Gastroesophageal sphincter (tissue), 4 donors: Measurements from ENCODE around the gene USP24. TPM values are rescaled to one million over a fixed set of nuclear protein-coding genes. Genes with fewer than 3 reads are reported as not detected.
"Not testable (repeated sequence)": the region's sequence is repeated elsewhere in the genome, so short reads cannot be mapped to it uniquely, and the experiment has no call there.

Experiments
- ATAC-seq: fragments of 150-250 bp; one replicate; pipeline ENCODE4 v1.9.1; 2016; ENCODE audit warnings: mild to moderate bottlenecking, moderate library complexity
- H3K27ac ChIP-seq, 4 donors: fragments of 200-600 bp; sonication (generic) in 3 of 4; 1 replicate in 3 of 4; 2 replicates in 1 of 4; pipeline ENCODE4 v1.5.1; 2016 to 2019
- H3K27me3 ChIP-seq: fragments of 200-600 bp; sonication (generic); one replicate; pipeline ENCODE4 v1.5.1; 2019
- H3K36me3 ChIP-seq, 2 donors: fragments of 200-600 bp; sonication (generic); one replicate each; pipeline ENCODE4 v1.5.1; 2019; ENCODE audit warnings: control low read depth in 1 of 2
- H3K4me1 ChIP-seq, 3 donors: fragments of 200-600 bp; sonication (generic); 1 replicate in 2 of 3; 2 replicates in 1 of 3; pipeline ENCODE4 v1.5.1; 2016 to 2019; ENCODE audit warnings: control low read depth in 2 of 3
- H3K4me3 ChIP-seq, 2 donors: fragments of 200-600 bp; sonication (generic); one replicate each; pipeline ENCODE4 v1.5.1; 2019; ENCODE audit warnings: mild to moderate bottlenecking in 1 of 2, moderate library complexity in 1 of 2
- H3K9me3 ChIP-seq, 3 donors: fragments of 200-600 bp; sonication (generic); one replicate each; pipeline ENCODE4 v1.5.1; 2017 to 2019; ENCODE audit warnings: control low read depth in 2 of 3
- CTCF ChIP-seq, 4 experiments: fragments of 200-600 bp in 2 of 4; fragments of 450-650 bp in 2 of 4; sonication (generic) in 1 of 4; IDR thresholded peaks; one replicate each; pipeline ENCODE4 v1.5.1; 2017 to 2019; ENCODE audit warnings: antibody characterized with exemption in 4 of 4, mild to moderate bottlenecking in 2 of 4, moderate library complexity in 2 of 4
- EP300 ChIP-seq: sonication (generic); formaldehyde crosslinking; IDR thresholded peaks from one replicate; pipeline ENCODE4 v1.6.1; 2017; ENCODE audit warnings: antibody characterized with exemption, mild to moderate bottlenecking
- POLR2A ChIP-seq, 2 donors: fragments of 450-650 bp; IDR thresholded peaks; one replicate each; pipeline ENCODE4 v1.6.1; 2017; ENCODE audit warnings: antibody characterized with exemption in 2 of 2, mild to moderate bottlenecking in 2 of 2, moderate library complexity in 1 of 2
- POLR2AphosphoS5 ChIP-seq: sonication (generic); formaldehyde crosslinking; IDR thresholded peaks from one replicate; pipeline ENCODE4 v1.6.1; 2017; ENCODE audit warnings: antibody characterized with exemption
- whole genome bisulfite sequencing, 2 donors: methylation state at CpG; one replicate each; pipeline ENCODE4 v1.1.5; 2018; ENCODE audit warnings: low coverage in 1 of 2; 5-methylcytosine and 5-hydroxymethylcytosine counted together
- total RNA-seq, 4 donors: library from RNA; depleted of rRNA; stranded (reverse); fragments of >200 nt; gene quantifications; one replicate each; pipeline ENCODE4 v1.1.0, GENCODE V29; 2016

USP24 gene
- total RNA-seq, 4 donors from 2014 or later: 36.8 to 54.8 (median 45.5) TPM

GRCh38 chr1:55117941-55118340, 97.2 kb downstream of the USP24 start:
- Histone ChIP-seq H3K36me3 (peaks cover 6 to 97% of the 10 kb centered on the region in 2 donors), H3K27ac (no peak overlapping the region)
- ATAC-seq: no peak

GRCh38 chr1:55109005-55109404, 106.2 kb downstream of the USP24 start:
- not testable (repeated sequence) for H3K4me3 ChIP-seq, H3K27me3 ChIP-seq, H3K9me3 ChIP-seq, ATAC-seq, H3K27ac ChIP-seq, H3K4me1 ChIP-seq
- 96 to 98% methylated on average over 10 to 13 of the region's 14 CpGs for WGBS, 2 donors
- H3K36me3 ChIP-seq: peaks cover 4 to 100% of the 10 kb centered on the region in 2 donors

More at GRCh38 chr1:55117941-55118340, 97.2 kb downstream of the USP24 start:
- Histone ChIP-seq H3K9me3 (no peaks in the 10 kb centered on the region), H3K27me3 (no peaks in the 10 kb centered on the region), H3K4me3 (no peak overlapping the region), H3K4me1 (no peaks in the 10 kb centered on the region)
- no peak for TF ChIP-seq EP300
- TF ChIP-seq CTCF (IDR thresholded peaks at IDR 0.05): no peak

- no peak for TF ChIP-seq CTCF (IDR thresholded peaks at IDR 0.05)
- no peak for TF ChIP-seq POLR2AphosphoS5
- TF ChIP-seq POLR2A (IDR thresholded peaks at IDR 0.05): no peak
- no peak for ATAC-seq
- Histone ChIP-seq H3K27ac (no peak overlapping the region), H3K4me3 (no peak overlapping the region), H3K4me1 (no peaks in the 10 kb centered on the region), H3K36me3 (peaks cover 4 to 100% of the 10 kb centered on the region in 2 donors), H3K9me3 (no peaks in the 10 kb centered on the region), H3K27me3 (no peaks in the 10 kb centered on the region)
- WGBS, 2 donors: 44 to 61% methylated on average over 6 of the region's 6 CpGs
Measured at GRCh38 chr1:55107101-55107500, 108.1 kb downstream of the USP24 start.

- Histone ChIP-seq H3K27ac (no peak overlapping the region), H3K4me1 (no peaks in the 10 kb centered on the region), H3K36me3 (peaks cover 10 to 99% of the 10 kb centered on the region in 2 donors), H3K4me3 (no peak overlapping the region), H3K27me3 (no peaks in the 10 kb centered on the region), H3K9me3 (no peaks in the 10 kb centered on the region)
- no peak for ATAC-seq
- 88 to 97% methylated on average over 2 of the region's 2 CpGs for WGBS, 2 donors
- no peak for TF ChIP-seq POLR2A (IDR thresholded peaks at IDR 0.05)
- no peak for TF ChIP-seq POLR2AphosphoS5
Measured at GRCh38 chr1:55103891-55104290, 111.3 kb downstream of the USP24 start.

GRCh38 chr1:55095095-55095494, 120.1 kb downstream of the USP24 start:
- Histone ChIP-seq H3K27ac (no peak overlapping the region), H3K27me3 (no peaks in the 10 kb centered on the region), H3K4me3 (no peak overlapping the region), H3K36me3 (peaks cover 10 to 100% of the 10 kb centered on the region in 2 donors), H3K4me1 (no peaks in the 10 kb centered on the region), H3K9me3 (no peaks in the 10 kb centered on the region)
- TF ChIP-seq POLR2AphosphoS5: no peak
- TF ChIP-seq POLR2A (IDR thresholded peaks at IDR 0.05): no peak
- TF ChIP-seq EP300: no peak
- TF ChIP-seq CTCF (IDR thresholded peaks at IDR 0.05): no peak
- 84 to 93% methylated on average over 5 of the region's 5 CpGs for WGBS, 2 donors
- no peak for ATAC-seq

- Histone ChIP-seq H3K4me3 (no peak overlapping the region), H3K27me3 (no peaks in the 10 kb centered on the region), H3K9me3 (no peaks in the 10 kb centered on the region), H3K36me3 (peaks cover 7 to 100% of the 10 kb centered on the region in 2 donors), H3K4me1 (no peaks in the 10 kb centered on the region), H3K27ac (no peak overlapping the region)
- ATAC-seq: no peak
- TF ChIP-seq CTCF (IDR thresholded peaks at IDR 0.05) (no peak), POLR2AphosphoS5 (no peak), EP300 (no peak), POLR2A (IDR thresholded peaks at IDR 0.05) (no peak)
- 89 to 97% methylated on average over 2 of the region's 2 CpGs for WGBS, 2 donors
Measured at GRCh38 chr1:55092475-55092874, 122.7 kb downstream of the USP24 start.
